Tibial nerve (tissue), 4 donors: ENCODE results near the gene ID2.

Experiments used
- EP300 ChIP-seq, 2 donors: sonication (generic); formaldehyde crosslinking; IDR thresholded peaks; one replicate each; pipeline ENCODE4 v1.6.1; 2017; ENCODE audit warnings: antibody characterized with exemption in 2 of 2, mild to moderate bottlenecking in 1 of 2
- POLR2A ChIP-seq, 2 donors: fragments of 450-650 bp; IDR thresholded peaks; one replicate each; pipeline ENCODE4 v1.6.1; 2017; ENCODE audit warnings: antibody characterized with exemption in 2 of 2, mild to moderate bottlenecking in 2 of 2, moderate library complexity in 2 of 2
- TF ChIP-seq, protein P1 (sequence below), 5 experiments: fragments of 200-600 bp in 3 of 5; fragments of 450-650 bp in 2 of 5; sonication (generic) in 3 of 5; IDR thresholded peaks; one replicate each; pipeline ENCODE4 v1.5.1; 2016 to 2019; ENCODE audit warnings: antibody characterized with exemption in 5 of 5, mild to moderate bottlenecking in 3 of 5, moderate library complexity in 2 of 5

- TF ChIP-seq POLR2A (IDR thresholded peaks at IDR 0.05) (no peak), EP300 (IDR thresholded peaks at IDR 0.05) (no peak)
- TF ChIP-seq, protein P1, sequence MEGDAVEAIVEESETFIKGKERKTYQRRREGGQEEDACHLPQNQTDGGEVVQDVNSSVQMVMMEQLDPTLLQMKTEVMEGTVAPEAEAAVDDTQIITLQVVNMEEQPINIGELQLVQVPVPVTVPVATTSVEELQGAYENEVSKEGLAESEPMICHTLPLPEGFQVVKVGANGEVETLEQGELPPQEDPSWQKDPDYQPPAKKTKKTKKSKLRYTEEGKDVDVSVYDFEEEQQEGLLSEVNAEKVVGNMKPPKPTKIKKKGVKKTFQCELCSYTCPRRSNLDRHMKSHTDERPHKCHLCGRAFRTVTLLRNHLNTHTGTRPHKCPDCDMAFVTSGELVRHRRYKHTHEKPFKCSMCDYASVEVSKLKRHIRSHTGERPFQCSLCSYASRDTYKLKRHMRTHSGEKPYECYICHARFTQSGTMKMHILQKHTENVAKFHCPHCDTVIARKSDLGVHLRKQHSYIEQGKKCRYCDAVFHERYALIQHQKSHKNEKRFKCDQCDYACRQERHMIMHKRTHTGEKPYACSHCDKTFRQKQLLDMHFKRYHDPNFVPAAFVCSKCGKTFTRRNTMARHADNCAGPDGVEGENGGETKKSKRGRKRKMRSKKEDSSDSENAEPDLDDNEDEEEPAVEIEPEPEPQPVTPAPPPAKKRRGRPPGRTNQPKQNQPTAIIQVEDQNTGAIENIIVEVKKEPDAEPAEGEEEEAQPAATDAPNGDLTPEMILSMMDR (IDR thresholded peaks at IDR 0.05), result no peak
These were observed 18.0 kb downstream of the ID2 start for GRCh38 chr2:8699839-8700238.
